Glutamatergic neuron (in vitro differentiated cells): Measurements from ENCODE around the gene TMEM140. TPM values are rescaled to one million over a fixed set of nuclear protein-coding genes. Genes with fewer than 3 reads are reported as not detected.
A peak's percentile ranks its signal among the peaks of the same experiment; 100 is the strongest.
"Not testable (repeated sequence)": the region's sequence is repeated elsewhere in the genome, so short reads cannot be mapped to it uniquely, and the experiment has no call there.

ENCODE experiments used
- DNase-seq: peaks from one replicate; pipeline ENCODE4 v3.0.0; 2022
- H3K27ac Mint-ChIP-seq: one replicate; pipeline ENCODE4 v1.8.0; 2020; ENCODE audit warnings: mild to moderate bottlenecking, mixed read lengths, inconsistent platforms; ENCODE audit not compliant: unreplicated experiment
- H3K27me3 Mint-ChIP-seq: one replicate; pipeline ENCODE4 v1.8.0; 2020; ENCODE audit warnings: mild to moderate bottlenecking, moderate library complexity, mixed read lengths, inconsistent platforms; ENCODE audit not compliant: unreplicated experiment
- H3K36me3 Mint-ChIP-seq: one replicate; pipeline ENCODE4 v1.8.0; 2020; ENCODE audit warnings: mild to moderate bottlenecking, mixed read lengths, inconsistent platforms; ENCODE audit not compliant: unreplicated experiment
- H3K4me1 Mint-ChIP-seq: one replicate; pipeline ENCODE4 v1.8.0; 2020; ENCODE audit warnings: mild to moderate bottlenecking, low read depth, mixed read lengths, inconsistent platforms; ENCODE audit not compliant: unreplicated experiment
- H3K4me3 Mint-ChIP-seq: one replicate; pipeline ENCODE4 v1.8.0; 2020; ENCODE audit warnings: mild to moderate bottlenecking, mixed read lengths, inconsistent platforms; ENCODE audit not compliant: unreplicated experiment
- H3K9me3 Mint-ChIP-seq: one replicate; pipeline ENCODE4 v1.8.0; 2020; ENCODE audit warnings: mild to moderate bottlenecking, moderate library complexity, mixed read lengths, inconsistent platforms; ENCODE audit not compliant: unreplicated experiment
- total RNA-seq: library from RNA; stranded (reverse); fragmentation: NEBNext Ultra II Directional; extraction: Animal tissue kit (Norgen Biotek cat#: 25700); gene quantifications from one replicate; pipeline ENCODE4 v1.2.1, GENCODE V29; 2021; ENCODE audit not compliant: unreplicated experiment
- TF ChIP-seq, protein P1 (sequence below): fragments of 200-600 bp; sonication (generic); IDR thresholded peaks from one replicate; pipeline ENCODE4 v1.5.0; 2021; ENCODE audit not compliant: partially characterized antibody, unreplicated experiment

TMEM140 gene
- total RNA-seq, 1 donor from 2014 or later, result not detected

DNA sequence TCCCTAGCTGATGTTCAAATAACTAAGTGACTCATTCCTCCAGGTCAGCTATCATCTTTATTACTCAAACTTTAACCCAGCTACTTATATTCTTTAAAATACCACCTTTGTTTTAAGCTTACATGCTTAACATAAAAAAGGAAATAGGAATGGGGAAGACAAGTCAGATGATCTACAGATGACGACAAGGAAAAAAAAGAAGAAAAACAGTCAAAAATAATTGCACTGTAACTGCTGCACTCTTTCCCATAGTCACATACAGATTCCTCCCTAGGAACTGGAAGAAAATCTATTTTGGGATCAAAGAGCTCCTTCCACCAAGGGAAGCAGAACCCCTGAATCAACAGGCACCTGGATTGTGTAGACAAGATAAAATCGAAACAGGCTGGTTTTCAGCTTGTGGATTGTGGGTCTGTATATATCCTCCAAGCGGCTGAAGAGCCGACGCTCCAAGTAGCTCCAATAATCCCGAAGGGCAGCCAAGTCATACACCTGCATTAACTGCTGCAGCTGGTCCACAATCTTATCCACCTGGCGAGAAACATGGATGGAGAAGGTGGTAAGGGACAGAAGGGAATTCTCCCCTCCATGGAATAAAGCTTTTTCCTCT, 61.5 kb downstream of the TMEM140 start:
- DNase-seq, result no peak
- Mint-ChIP-seq H3K27ac (no peak overlapping the region), H3K4me3 (no peak overlapping the region), H3K9me3 (no peaks in the 10 kb centered on the region), H3K27me3 (no peaks in the 10 kb centered on the region), H3K4me1 (peaks cover 6% of the 10 kb centered on the region), H3K36me3 (no peaks in the 10 kb centered on the region)
- TF ChIP-seq, protein P1, sequence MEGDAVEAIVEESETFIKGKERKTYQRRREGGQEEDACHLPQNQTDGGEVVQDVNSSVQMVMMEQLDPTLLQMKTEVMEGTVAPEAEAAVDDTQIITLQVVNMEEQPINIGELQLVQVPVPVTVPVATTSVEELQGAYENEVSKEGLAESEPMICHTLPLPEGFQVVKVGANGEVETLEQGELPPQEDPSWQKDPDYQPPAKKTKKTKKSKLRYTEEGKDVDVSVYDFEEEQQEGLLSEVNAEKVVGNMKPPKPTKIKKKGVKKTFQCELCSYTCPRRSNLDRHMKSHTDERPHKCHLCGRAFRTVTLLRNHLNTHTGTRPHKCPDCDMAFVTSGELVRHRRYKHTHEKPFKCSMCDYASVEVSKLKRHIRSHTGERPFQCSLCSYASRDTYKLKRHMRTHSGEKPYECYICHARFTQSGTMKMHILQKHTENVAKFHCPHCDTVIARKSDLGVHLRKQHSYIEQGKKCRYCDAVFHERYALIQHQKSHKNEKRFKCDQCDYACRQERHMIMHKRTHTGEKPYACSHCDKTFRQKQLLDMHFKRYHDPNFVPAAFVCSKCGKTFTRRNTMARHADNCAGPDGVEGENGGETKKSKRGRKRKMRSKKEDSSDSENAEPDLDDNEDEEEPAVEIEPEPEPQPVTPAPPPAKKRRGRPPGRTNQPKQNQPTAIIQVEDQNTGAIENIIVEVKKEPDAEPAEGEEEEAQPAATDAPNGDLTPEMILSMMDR, result no peak

DNA sequence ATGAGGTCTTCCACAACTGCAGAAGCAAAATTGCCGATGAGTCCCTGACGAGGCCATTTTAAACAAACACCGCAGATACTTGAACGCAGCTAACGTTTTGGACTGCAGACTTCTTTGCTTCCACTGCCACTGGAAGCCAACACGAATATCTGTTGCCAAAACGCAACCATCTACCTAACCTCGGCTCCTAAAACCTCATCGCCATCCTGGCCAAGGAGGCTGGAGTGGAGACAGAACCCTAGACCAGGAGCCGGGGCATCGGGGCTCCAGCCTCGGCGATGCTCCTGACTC, 63.0 kb downstream of the TMEM140 start:
- Mint-ChIP-seq H3K9me3 (no peaks in the 10 kb centered on the region), H3K4me1 (peaks cover 6% of the 10 kb centered on the region), H3K27ac (peak overlapping the region; percentile 55), H3K36me3 (no peaks in the 10 kb centered on the region), H3K4me3 (peak overlapping the region; percentile 95), H3K27me3 (no peaks in the 10 kb centered on the region)
- TF ChIP-seq, protein P1, result no peak
- DNase-seq, result no peak

DNA sequence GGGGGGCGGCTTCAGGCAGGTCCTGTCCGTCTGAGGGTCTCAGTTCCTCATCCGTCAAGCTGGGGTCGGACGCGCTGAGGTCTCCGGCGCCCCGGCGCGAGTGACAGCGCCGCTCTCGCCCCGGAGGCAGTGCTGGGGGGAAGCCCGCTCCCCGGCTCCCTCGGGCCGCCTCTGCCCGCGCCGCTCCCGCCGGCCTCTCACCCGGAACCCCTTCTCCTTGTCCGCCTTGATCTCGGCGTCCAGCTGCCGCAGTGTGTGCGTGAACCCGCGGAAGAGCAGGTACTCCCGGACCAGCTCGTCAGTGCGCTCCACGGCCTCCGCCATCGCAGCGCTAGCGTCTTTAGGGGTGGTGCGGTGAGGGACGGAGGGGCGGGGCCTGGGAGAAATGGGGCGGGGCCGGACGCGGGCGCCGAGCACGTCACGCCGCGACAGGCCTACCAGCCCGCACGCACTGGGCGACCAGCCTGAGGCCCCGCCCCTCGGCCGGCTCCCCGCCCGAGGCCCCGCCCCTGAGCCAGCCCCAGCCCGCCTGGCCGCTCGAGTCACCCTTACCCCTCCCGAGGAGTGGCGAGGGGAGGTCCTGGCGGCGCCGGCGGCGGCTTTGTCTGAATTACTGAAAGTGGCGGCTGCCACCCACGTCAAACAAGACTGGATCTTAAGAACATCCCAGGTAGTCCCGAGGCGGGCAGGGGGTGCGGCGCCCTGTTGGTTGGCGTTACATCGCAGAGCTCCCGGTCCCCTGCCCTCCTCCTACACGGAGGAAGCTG, 63.5 kb downstream of the TMEM140 start, which contains the start of gene WDR91:
Gene WDR91 (minus strand): TSS at position 348 of the 767 bp plus-strand sequence. CDS start 24 bp downstream, at position 324.
- peak within 1 kb of the TSS; percentile 95 for H3K4me3 Mint-ChIP-seq
- peak within 1 kb of the TSS; percentile 94 for H3K27ac Mint-ChIP-seq
- no peaks in the 10 kb centered on the region for H3K27me3 Mint-ChIP-seq
- DNase-seq, result peak; percentile 99
- H3K4me1 Mint-ChIP-seq, result peaks cover 6% of the 10 kb centered on the region
- TF ChIP-seq, protein P1, result no peak
- H3K36me3 Mint-ChIP-seq, result no peaks in the 10 kb centered on the region
- H3K9me3 Mint-ChIP-seq, result no peaks in the 10 kb centered on the region

DNA sequence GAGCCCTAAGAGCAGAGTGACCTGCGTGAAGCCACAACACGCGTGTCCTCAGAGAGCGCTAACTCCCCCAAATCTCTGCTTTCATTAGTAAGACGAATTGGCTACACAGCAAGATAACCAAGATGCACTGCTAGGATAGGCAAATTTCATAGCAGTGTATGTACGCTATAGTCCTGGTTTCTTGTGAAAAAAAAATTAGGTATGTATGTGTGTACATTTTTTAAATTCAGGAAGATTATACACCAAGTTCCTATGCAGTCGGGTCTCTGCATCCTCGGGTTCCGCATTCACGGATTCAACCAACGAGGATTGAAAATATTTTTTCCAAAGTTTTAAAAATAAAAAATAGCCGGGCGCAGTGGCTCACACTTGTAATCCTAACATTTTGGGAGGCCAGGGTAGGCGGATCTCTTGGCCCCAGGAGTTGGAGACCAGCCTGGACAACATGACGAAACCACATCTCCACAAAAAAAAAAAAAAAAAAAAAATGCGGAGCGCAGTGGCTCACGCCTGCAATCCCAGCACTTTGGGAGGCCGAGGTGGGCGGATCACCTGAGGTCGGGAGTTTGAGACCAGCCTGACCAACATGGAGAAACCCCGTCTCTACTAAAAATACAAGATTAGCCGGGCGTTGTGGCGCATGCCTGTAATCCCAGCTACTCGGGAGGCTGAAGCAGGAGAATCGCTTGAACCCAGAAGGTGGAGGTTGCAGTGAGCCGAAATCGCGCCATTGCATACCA, 64.2 kb downstream of the TMEM140 start:
- H3K27me3 Mint-ChIP-seq, H3K9me3 Mint-ChIP-seq, H3K4me1 Mint-ChIP-seq, H3K36me3 Mint-ChIP-seq, DNase-seq: not testable (repeated sequence)
- H3K4me3 Mint-ChIP-seq, result peak overlapping the region; percentile 91
- peak overlapping the region; percentile 94 for H3K27ac Mint-ChIP-seq

DNA sequence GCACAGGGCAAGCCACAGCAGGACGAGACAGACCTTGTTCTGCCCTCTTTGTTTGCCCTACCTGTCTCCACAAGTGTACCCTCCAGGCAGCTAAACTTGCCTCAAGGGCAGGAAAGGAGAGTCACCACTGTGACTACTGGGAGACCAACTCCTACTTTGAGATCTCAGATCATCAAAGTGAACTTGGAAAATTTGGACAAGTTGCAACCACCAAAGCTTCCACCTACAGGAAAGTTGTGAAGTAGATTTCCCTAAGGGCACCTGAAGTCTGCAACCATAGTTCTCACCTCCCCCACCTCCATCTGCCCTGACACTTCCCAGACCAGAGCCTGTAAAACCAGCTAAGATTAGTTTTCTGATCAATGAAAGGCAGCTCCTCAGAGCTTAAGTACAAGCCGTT, 66.0 kb downstream of the TMEM140 start:
- no peaks in the 10 kb centered on the region for H3K36me3 Mint-ChIP-seq
- no peak overlapping the region for H3K27ac Mint-ChIP-seq
- no peaks in the 10 kb centered on the region for H3K27me3 Mint-ChIP-seq
- TF ChIP-seq, protein P1, result no peak
- no peaks in the 10 kb centered on the region for H3K4me1 Mint-ChIP-seq
- H3K4me3 Mint-ChIP-seq, result no peak overlapping the region
- H3K9me3 Mint-ChIP-seq, result no peaks in the 10 kb centered on the region
- DNase-seq, result no peak
